HG03432 (cell line): ENCODE results near the gene TRAPPC6A.
A peak's percentile ranks its signal among the peaks of the same experiment; 100 is the strongest.

Experiments
- ATAC-seq: cut with Tn5 transposase; IDR thresholded peaks from one replicate; pipeline ENCODE4 v1.9.1; 2021; ENCODE audit warnings: mild to moderate bottlenecking, moderate library complexity; ENCODE audit not compliant: unreplicated experiment

TRAPPC6A gene, protein sequence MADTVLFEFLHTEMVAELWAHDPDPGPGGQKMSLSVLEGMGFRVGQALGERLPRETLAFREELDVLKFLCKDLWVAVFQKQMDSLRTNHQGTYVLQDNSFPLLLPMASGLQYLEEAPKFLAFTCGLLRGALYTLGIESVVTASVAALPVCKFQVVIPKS

DNA sequence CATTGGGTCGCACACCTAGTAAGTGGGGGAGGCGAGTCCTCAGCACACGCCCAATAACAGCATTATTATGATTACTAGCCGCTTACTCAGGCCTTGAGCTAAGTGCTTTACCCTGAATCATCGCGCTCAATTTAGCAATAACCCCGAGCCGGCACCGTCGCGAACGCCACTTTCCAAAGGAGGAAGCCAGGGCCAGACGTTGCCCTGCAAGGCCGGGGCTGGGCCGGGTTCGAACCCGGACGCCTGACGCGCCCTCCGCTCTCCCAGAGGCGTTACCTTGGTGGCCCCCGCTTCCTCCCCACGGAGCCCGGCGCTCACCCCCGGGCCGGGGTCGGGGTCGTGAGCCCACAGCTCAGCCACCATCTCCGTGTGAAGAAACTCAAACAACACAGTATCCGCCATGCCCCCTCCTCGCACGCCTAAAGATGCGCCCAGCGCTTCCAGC, at the start of gene TRAPPC6A:
Gene TRAPPC6A (minus strand): TSS at position 421 of the 445 bp plus-strand sequence. CDS start 19 bp downstream, at position 402.
- peak; percentile 13 for ATAC-seq

DNA sequence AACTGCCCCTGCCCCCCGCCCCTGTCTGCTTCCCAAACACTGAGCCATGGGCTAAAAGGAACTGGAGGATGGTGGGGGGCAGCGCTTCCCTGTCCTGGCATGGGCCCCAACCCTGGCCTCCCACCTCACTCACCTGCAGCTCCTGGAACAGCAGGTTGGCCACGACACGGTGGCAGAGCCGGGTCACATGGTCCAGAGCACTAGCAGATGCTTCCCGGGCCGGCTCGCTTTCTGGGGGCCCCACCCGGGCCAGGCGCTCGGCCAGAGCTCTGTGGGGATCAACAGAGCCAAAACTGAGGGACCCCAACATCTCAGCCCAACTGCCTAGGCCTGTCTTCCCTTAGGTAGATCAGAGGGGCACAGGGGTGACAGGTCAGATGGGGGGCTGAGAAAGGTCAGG, 46.6 kb upstream of the TRAPPC6A start:
- no peak for ATAC-seq

DNA sequence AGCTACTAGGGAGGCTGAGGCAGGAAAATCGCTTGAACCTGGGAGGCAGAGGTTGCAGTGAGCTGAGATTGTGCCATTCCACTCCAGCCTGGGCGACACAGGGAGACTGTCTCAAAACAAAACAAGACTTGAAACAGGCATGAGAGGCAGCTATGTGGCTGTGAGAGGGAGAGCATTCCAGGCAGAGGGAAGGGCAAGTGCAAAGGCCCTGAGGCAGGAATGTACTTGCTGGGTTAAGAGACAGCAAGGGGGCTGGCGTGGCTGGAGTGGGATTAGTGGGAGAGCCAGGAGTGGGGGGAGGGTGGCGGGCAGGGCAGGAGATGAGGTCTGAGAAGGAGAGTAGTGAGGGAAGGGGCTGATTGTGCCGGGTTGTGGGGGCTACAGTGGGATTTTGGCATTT, 45.8 kb upstream of the TRAPPC6A start:
- no peak for ATAC-seq

DNA sequence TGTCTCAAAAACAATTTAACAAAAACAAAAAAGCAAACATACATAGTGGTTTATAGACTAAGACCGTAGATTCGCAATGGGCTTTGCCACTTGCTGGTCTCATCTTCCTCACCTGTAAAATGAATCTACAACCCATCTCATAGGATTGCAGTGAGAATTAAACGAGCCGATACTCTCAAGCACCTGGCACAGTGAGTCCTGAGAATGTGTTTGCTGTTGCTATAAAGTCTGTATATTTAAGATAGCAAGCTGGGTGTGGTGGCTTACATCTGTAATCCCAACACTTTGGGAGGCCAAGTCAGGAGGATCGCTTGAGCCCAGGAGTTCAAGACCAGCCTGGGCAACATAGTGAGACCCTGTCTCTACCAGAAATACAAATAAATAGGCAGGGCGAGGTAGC, 44.7 kb upstream of the TRAPPC6A start:
- ATAC-seq: no peak

DNA sequence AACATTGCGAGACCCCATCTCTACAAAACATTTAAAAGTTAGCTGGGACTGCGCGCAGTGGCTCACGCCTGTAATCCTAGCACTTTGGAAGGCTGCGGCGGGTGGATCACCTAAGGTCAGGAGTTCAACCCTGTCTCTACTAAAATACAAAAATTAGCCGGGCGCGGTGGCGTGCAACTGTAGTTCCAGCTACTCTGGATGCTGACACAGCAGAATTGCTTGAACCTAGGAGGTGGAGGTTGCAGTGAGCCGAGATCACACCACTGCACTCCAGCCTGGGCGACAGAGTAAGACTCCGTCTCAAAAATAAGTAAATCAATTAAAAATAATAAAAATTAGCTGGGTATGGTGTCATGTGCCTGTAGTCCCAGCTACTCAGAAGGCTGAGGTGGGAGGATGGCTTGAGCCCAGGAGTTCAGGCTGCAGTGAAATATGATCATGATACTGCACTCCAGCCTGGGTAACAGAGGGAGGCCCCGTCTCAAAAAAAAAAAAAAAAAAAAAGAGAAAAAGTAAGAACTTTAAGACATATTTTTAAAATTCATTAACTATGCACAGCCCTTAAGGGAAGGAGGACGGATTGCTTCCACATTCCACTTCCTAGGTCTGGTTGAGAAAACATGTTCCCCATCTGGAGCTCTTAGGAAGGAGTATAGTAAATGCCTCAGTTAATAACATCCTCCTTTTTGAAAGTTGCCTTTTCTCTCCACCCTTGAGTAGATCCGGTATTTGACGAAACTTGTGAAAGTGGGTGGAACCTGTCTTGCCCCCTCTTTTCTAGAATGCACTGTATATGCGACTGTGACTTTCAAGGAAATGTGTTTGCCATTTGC, 41.1 kb upstream of the TRAPPC6A start:
- ATAC-seq: no peak

DNA sequence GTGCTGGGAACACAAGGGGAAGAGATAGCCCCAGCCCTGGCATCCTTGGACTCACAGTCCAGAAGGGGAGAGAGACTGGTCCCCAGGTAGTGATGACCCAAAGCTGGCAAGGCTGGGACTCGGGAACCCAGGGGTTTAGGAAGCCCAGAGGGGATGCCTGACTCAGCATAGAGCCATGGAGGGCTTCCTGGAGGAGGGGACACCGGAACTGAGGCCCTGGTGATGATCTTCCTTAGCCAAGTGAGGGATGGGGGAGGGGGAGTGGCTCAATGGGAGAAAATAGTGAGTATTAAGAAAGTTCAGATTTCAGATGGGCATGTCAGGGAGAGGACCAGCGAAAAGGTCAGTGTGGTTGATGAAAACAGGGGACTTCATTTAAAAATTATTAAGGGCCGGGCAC, 40.4 kb upstream of the TRAPPC6A start:
- no peak for ATAC-seq

DNA sequence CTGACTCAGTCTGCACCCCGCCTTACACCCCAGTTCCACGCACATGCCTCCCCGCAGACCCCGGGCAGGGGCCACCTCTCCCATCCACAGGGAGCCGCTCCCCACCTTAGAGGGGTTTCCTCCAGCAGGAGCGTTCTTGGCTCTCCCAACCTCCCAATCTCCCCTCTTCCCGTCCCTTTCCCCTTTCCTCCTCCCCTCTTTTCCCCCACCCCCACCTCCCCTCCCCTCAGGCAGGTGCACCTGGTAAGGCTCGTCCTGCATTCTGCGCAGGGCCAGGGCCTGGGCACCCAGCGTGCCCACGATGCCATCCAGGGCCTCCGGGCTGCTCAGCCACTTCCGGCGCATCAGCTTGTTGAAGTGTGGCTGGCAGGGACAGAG, 39.9 kb upstream of the TRAPPC6A start:
- no peak for ATAC-seq

DNA sequence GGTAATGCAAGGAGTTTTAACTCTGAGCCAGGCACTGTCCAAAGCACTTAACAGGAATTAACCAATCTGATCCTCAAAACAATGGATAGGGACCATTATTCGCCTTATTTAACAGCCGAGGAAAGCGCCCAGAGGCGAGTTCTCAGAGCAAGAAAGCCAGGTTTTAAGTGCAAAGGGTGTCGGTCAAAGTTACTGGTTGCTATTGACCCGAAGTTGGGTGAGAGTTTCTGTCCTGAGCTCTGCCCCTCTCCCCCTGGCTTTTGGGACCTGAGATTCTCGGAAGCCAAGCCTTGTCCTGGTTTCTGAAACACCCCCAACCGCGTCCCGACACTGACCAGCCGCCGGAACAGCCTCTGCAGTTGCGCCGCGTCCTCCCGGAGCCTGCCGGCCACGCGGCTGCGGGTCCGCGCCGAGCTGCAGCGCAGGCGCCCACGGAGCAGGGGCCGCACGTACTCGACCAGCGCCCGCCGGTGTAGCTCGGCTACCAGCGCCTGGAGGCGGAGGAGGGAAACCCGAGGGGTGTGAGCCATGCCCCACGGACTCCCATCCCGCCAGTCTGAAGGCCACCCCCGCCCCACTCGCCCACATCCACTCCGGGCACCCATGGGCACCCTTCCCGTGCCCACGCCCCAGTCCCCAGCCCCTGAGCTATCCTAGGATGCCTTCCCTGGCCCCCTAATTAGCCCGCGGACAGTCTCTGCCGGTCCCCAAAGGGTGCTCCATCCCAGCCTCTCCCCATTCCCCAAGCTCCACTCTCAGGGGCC, 39.3 kb upstream of the TRAPPC6A start:
- ATAC-seq: no peak

DNA sequence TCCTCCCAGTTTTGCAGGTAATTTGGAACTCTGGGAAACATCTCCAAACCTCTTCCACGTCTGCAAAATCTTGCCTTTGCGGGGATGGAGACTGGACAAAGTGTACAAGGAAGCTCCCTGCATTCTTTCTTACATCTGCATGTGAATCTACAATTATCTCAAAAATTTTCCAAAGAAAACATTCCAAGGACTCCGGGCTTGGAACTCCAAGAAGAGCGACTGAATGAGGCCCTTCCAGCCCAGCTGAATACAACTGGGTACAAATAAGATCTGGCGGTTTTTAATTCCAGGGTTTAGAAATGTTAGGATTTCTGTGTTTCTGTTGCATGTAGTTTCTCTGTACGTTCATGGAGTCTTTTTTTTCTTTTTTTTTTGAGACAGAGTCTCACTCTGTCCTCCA, 38.6 kb upstream of the TRAPPC6A start:
- no peak for ATAC-seq

DNA sequence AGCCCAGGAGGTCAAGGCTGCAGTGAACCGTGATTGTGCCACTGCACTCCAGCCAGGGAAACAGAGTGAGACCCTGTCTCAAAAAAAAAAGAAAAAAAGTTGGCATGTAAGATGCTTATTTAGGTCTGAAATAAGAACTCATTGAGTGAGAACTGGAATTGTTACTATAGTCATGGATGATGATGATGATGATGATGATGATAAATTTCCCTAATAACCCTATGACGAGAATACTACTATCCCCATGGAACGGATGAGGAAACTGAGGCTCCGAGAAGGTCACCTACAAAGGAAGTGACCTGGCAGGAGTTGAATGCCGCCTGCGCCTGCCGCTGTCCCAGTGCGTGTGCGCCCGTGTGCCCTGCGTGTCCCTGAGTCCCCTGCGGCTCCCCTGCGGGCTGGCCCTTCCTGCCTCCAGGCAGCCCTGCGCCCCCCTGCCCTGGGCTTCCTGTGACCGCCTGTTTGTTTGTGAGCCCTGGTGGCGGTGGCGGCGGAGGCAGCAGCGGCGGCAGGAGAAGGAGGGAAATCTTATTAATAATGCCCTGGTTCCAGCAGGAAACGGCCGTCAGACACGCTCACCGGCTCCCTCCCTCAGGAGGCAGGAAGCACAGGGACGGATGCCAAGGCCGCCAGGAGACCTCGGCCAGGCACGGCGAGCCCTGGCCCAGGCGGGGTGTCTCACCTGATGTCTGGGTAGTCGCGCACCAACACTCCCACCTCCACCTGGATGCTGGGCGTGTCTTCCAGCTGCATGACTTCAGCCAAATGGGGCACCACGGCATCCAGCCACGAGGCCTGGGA, 37.6 kb upstream of the TRAPPC6A start:
- ATAC-seq: no peak

DNA sequence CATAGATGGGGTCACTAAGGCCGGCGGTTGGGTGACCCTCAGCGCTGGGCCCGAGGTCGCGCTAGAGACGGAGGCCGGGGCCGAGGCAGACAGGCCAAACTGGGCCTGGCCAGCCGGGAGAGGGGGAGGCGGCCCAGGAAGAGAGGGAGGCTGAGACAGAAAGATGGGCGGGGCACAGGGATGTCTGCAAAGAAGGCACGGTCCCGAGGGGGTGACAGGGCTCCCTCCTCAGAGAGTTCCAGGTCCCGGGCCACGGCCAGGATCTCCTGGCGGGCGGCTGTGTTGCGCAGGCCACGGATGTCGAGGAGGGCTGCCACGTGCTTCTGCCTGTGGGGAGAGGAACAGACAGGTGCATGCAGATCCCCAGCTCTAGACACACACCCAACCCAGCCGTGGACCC, 35.0 kb upstream of the TRAPPC6A start:
- ATAC-seq: no peak

DNA sequence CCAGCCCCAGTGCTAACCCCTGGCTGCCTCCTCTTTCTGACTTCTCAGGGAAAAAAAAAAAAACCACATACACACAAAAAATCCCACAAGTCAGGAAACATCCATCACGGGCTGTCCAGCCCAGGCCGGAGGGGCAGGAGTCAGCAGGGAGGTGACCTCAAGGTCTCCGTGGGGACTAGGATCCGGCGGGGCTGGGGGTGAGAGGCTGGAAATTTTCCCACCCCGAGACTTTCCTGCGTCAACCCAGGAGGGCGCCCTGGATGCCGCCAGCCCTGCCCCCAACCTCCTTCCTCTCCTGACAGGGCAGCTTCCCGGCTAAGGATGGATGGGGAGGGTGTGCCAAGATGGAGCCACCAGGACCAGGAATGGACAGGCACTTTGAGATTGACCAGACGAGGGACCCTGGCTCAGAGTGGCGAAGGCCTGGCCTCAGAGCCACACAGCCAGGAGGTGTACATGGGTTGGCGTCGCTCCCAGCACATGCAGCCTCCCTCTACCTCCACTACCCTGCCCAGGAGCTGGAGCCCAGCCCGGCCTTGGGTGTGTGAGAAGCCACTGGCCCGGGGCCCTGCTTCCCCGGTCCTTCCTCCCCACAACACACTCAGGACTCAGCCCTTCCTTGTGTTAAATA, 33.8 kb upstream of the TRAPPC6A start:
- no peak for ATAC-seq

DNA sequence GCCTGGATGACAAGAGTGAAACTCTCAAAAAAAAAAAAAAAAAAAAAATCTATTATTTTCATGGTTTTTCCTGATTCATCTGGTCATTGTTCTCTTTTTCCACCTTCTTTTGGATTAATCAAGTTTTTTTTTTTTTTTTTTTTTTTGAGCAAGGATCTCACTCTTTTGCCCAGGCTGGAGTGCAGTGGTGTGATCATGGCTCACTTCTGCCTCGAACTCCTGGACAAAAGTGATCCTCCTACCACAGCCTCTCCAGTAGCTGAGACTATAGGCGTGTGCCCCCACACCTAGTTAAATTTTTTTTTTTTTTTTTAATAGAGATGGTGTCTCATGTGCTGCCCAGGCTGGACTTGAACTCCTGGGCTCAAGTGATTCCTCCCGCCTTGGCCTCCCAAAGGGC, 28.3 kb upstream of the TRAPPC6A start:
- ATAC-seq: no peak

DNA sequence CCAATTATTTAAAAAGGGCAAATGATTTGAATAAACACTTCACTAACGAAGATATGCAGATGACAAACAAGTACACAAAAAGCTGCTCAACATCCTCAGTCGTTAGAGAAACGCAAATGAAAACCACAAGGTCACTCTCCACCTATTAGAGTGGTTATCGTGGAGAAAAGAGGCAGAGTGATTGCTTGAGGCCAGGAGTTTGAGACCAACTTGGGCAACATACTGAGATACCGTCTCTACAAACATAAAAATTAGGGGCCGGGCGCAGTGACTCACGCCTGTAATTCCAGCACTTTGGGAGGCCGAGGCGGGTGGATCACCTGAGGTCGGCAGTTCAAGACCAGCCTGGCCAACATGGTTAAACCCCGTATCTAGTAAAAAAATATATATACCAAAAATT, 27.8 kb upstream of the TRAPPC6A start:
- ATAC-seq: no peak

DNA sequence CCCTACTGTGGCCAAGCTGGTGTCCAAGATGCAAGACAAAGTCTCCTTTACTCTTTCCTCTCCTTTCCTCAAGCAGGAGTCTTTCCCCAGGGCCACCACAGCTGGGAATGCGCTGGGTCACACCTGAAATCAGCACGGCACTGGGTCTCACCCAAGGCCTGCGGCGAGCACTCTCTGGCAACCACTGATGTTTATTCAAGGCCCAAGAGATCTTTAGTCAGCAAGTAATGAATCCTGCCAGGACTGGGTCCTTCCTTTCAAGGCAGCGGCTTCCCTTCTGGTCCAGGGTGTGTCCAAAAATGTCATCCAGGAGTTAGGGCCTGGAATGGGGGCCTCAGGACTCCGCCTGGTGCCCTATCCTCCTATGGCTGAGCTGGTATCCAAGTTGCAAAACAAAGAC, 24.6 kb upstream of the TRAPPC6A start:
- ATAC-seq: no peak

DNA sequence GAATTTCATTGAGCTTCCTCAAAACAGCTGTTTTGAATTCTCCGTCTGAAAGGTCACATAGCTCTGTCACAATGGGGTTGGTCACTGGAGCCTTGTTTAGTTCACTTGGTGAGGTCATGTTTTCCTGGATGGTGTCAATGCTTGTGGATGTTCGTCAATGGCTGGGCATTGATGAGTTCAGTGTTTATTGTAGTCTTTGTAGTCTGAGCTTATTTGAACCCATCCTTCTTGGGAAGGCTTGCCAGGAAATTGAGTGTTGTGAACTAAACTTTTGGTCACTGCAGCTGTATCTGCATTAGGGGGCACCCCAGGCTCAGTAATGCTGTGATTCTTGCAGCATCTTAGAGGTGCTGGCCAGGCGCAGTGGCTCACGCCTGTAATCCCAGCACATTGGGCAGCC, 22.5 kb upstream of the TRAPPC6A start:
- no peak for ATAC-seq

DNA sequence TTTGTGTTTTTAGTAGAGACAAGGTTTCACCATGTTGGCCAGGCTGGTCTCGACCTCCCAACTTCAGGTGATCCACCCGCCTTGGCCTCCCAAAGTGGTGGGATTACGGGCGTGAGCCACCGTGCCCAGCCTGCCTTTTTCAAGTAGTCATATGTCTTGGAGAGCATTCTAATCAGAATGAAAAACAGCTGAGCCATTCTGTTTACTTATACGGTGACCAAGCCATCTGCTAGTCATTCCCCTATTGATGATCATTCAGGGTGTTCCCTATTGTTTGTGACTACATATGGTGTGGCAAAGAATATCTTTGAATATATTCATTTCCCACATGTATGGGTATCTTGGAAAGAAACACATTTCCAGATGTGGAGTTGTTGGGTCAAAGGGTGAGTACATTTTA, 17.7 kb upstream of the TRAPPC6A start:
- no peak for ATAC-seq

DNA sequence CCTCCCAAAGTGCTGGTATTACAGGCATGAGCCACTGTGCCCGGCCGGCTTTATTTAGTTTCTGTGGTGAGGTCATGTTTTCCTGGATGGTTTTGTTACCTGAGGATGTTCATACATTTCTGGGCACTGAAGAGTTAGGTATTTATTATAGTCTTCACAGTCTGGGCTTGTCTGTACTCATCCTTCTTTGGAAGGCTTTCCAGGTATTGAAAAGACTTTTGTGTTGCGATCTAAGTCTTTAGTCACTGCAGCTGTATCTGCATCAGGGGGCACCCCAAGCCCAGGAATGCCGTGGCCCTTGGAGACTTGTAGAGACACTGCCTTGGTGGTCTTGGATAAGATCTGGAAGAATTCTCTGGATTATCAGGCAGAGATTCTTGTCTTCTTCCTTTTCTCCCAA, 13.3 kb upstream of the TRAPPC6A start:
- ATAC-seq: no peak

DNA sequence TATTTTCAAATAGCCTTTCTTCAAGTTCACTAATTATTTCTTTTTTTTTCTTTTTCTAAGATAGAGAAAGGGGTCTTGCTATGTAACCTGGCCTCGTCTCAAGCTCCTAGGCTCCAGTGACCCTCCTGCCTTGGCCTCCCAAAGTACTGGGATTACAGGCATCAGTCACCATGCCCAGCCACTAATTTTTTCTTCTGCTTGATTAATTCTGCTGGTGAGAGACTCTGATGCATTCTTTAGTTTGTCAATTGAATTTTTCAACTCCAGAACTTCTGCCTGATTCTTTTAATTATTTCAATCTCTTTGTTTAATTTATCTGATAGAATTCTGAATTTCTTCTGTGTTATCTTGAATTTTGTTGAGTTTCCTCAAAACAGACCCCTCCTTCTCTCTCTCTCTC, 11.9 kb upstream of the TRAPPC6A start:
- no peak for ATAC-seq

DNA sequence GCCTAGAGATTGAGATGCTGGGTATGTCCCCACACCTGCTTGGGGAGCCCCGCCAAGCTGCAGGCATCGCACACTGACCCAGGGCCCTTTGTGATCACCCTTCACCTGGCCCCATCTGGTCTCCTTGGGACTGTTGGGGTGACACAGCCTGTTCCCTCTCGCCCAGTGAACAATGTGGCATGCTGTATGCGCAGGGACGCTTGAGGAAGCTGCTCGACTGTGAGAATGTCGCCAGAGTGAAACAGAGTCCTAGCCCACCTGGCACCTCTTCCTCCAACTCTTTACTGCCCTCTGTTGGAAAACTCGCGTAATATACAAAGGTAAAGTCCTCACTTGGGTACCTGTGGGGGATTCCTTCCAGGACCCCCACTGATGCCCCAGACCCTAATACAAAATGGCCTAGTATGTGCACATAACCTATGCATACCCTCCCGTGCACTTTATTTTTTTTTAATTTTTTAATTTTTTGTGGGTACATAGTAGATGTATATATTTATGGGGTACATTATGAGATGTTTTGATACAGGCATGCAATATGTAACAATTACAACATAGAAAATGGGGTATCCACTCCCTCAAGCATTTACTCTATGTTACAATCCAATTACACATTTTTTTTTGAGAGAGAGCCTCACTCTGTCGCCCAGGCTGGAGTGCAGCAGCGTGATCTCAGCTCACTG, 9.5 kb upstream of the TRAPPC6A start:
- no peak for ATAC-seq
